GM19238 (cell line): Measurements from ENCODE around the gene CLOCK.
"Not testable (repeated sequence)": the region's sequence is repeated elsewhere in the genome, so short reads cannot be mapped to it uniquely, and the experiment has no call there.

Source experiments
- DNase-seq: peaks from one replicate; pipeline ENCODE4 v3.0.0; 2011; ENCODE audit warnings: low spot score; ENCODE audit not compliant: insufficient read length

The CLOCK gene

GRCh38 chr4:55546756-55547465 is at the start of gene CLOCK:
TSS of gene CLOCK (minus strand) at chr4:55546909. CDS start at chr4:55482785, 64,124 bp downstream.
- peak; percentile 70 for DNase-seq

- no peak for DNase-seq
Measured at GRCh38 chr4:55592014-55592413, 45.3 kb upstream of the CLOCK start, which contains the start of gene PDCL2. TSS of gene PDCL2 (minus strand) at chr4:55592245. CDS start at chr4:55592109, 136 bp downstream.

GRCh38 chr4:55588160-55588559 is 41.5 kb upstream of the CLOCK start:
- no peak for DNase-seq

GRCh38 chr4:55582773-55583172 is 36.1 kb upstream of the CLOCK start:
- not testable (repeated sequence) for DNase-seq

GRCh38 chr4:55578341-55579010 is 31.8 kb upstream of the CLOCK start:
- no peak for DNase-seq

- DNase-seq, result no peak
Measured at GRCh38 chr4:55575513-55575912, 28.8 kb upstream of the CLOCK start.

GRCh38 chr4:55574252-55574651 is 27.5 kb upstream of the CLOCK start:
- no peak for DNase-seq

GRCh38 chr4:55571806-55572205 is 25.1 kb upstream of the CLOCK start:
- DNase-seq, result no peak

- DNase-seq, result no peak
Measured at GRCh38 chr4:55568905-55569504, 22.3 kb upstream of the CLOCK start.

- no peak for DNase-seq
Measured at GRCh38 chr4:55561889-55562288, 15.2 kb upstream of the CLOCK start.

- DNase-seq, result no peak
Measured at GRCh38 chr4:55560096-55560495, 13.4 kb upstream of the CLOCK start.

GRCh38 chr4:55554453-55555030 is 7.8 kb upstream of the CLOCK start:
- DNase-seq, result no peak

GRCh38 chr4:55553441-55554201 is 6.9 kb upstream of the CLOCK start:
- DNase-seq, result no peak

- not testable (repeated sequence) for DNase-seq
Measured at GRCh38 chr4:55551964-55552363, 5.3 kb upstream of the CLOCK start.

- no peak for DNase-seq
Measured at GRCh38 chr4:55549888-55550287, 3.2 kb upstream of the CLOCK start.

GRCh38 chr4:55547918-55548317 is 1.2 kb upstream of the CLOCK start:
- DNase-seq, result no peak

GRCh38 chr4:55547466-55547770 is 709 bp upstream of the CLOCK start:
- no peak for DNase-seq

- no peak for DNase-seq
Measured at GRCh38 chr4:55546506-55546755, 278 bp downstream of the CLOCK start.

- peak; percentile 38 for DNase-seq
Measured at GRCh38 chr4:55545641-55546505, 836 bp downstream of the CLOCK start.

GRCh38 chr4:55545151-55545550 is 1.6 kb downstream of the CLOCK start:
- no peak for DNase-seq

- no peak for DNase-seq
Measured at GRCh38 chr4:55543858-55544257, 2.9 kb downstream of the CLOCK start.
